Transverse colon (tissue), 4 donors: ENCODE measurements around the gene SH3RF3. TPM values are rescaled to one million over a fixed set of nuclear protein-coding genes. Genes with fewer than 3 reads are reported as not detected.

Experiments used
- DNase-seq: peaks from one replicate; pipeline ENCODE4 v3.0.0-alpha.2; 2019
- H3K27ac ChIP-seq, 4 donors: fragments of 200-600 bp; sonication (generic); 2 replicates each; pipeline ENCODE4 v1.5.1; 2016 to 2018; ENCODE audit warnings: inconsistent platforms in 4 of 4
- H3K27me3 ChIP-seq: fragments of 200-600 bp; sonication (generic); 2 replicates; pipeline ENCODE4 v1.5.1; 2017; ENCODE audit warnings: inconsistent platforms
- H3K36me3 ChIP-seq, 4 donors: fragments of 200-600 bp; sonication (generic); 2 replicates each; pipeline ENCODE4 v1.5.1; 2017 to 2019; ENCODE audit warnings: inconsistent platforms in 4 of 4
- H3K4me1 ChIP-seq, 4 donors: fragments of 200-600 bp; sonication (generic); 2 replicates each; pipeline ENCODE4 v1.5.1; 2017 to 2020; ENCODE audit warnings: inconsistent platforms in 4 of 4
- H3K4me3 ChIP-seq, 4 donors: fragments of 200-600 bp; sonication (generic); 1 replicate in 1 of 4; 2 replicates in 3 of 4; pipeline versions ENCODE4 v1.5.1 to v1.6.1; 2017 to 2019; ENCODE audit warnings: inconsistent platforms in 4 of 4
- H3K9me3 ChIP-seq, 2 donors: fragments of 200-600 bp; sonication (generic); 2 replicates each; pipeline ENCODE4 v1.5.1; 2017 to 2019; ENCODE audit warnings: inconsistent platforms in 2 of 2
- CTCF ChIP-seq, 5 experiments: fragments of 200-600 bp in 3 of 5; fragments of 450-650 bp in 2 of 5; sonication (generic) in 3 of 5; IDR thresholded peaks; 1 replicate in 2 of 5; 2 replicates in 3 of 5; pipeline ENCODE4 v1.5.1; 2016 to 2017; ENCODE audit warnings: antibody characterized with exemption in 5 of 5, inconsistent platforms in 3 of 5, mild to moderate bottlenecking in 2 of 5, moderate library complexity in 1 of 5
- EP300 ChIP-seq: sonication (generic); formaldehyde crosslinking; IDR thresholded peaks from one replicate; pipeline ENCODE4 v1.6.1; 2017; ENCODE audit warnings: antibody characterized with exemption, low read depth
- POLR2A ChIP-seq: fragments of 450-650 bp; IDR thresholded peaks from one replicate; pipeline ENCODE4 v1.6.1; 2016; ENCODE audit warnings: antibody characterized with exemption, mild to moderate bottlenecking, moderate library complexity
- POLR2AphosphoS5 ChIP-seq, 3 donors: sonication (generic); formaldehyde crosslinking; IDR thresholded peaks; one replicate each; pipeline ENCODE4 v1.6.1; 2016; ENCODE audit warnings: antibody characterized with exemption in 3 of 3
- WGBS, 2 donors: methylation state at CpG; one replicate each; pipeline ENCODE4 v1.1.5; 2018; ENCODE audit warnings: low coverage in 1 of 2; 5-methylcytosine and 5-hydroxymethylcytosine counted together
- in situ Hi-C, 4 donors: fragments of 200-750 bp; cut with MboI; loops; one replicate each; pipeline versions ENCODE4 v1.15.0 to v1.15.1; 2017; ENCODE audit warnings: low sequenced_read_pairs in 3 of 4, low pct_ligation_motif_present in 1 of 4, low pct_unique_long_range_greater_than_20kb in 1 of 4
- intact Hi-C: fragments of 100-400 bp; cut with DNase I; formaldehyde crosslinking; loops from one replicate; pipeline ENCODE4 v1.15.1; 2023; ENCODE audit warnings: low total_unique reads
- total RNA-seq, 4 donors: library from RNA; depleted of rRNA; stranded (reverse); fragments of >200 nt; gene quantifications; one replicate each; pipeline ENCODE4 v1.1.0, GENCODE V29; 2016

SH3RF3 gene
- total RNA-seq, 4 donors from 2014 or later, result 1.9 to 8.8 (median 2.9) TPM

GRCh38 chr2:109419960-109420370 lies 291.0 kb downstream of the SH3RF3 start:
- Histone ChIP-seq H3K4me1 (no peaks in the 10 kb centered on the region), H3K9me3 (no peaks in the 10 kb centered on the region), H3K36me3 (no peaks in the 10 kb centered on the region), H3K4me3 (no peak overlapping the region), H3K27me3 (no peaks in the 10 kb centered on the region), H3K27ac (no peak overlapping the region)
- DNase-seq, result no peak
- intact Hi-C loops, result no loop called here
- no peak for TF ChIP-seq POLR2AphosphoS5 (IDR thresholded peaks at IDR 0.05)
- no peak for TF ChIP-seq EP300
- no peak for TF ChIP-seq POLR2A
- no peak for TF ChIP-seq CTCF (IDR thresholded peaks at IDR 0.05)
- 82% methylated on average over 5 of the region's 5 CpGs; no CpG with 5 or more reads in 1 of the 2 donors for WGBS, 2 donors
- in situ Hi-C loops, result no loop called here

- in situ Hi-C loops, result no loop called here
- no peak overlapping the region for H3K27ac ChIP-seq
- no peak for TF ChIP-seq CTCF (IDR thresholded peaks at IDR 0.05)
- no peak for TF ChIP-seq POLR2AphosphoS5 (IDR thresholded peaks at IDR 0.05)
- no peak for TF ChIP-seq EP300
- no peak for TF ChIP-seq POLR2A
- H3K4me1 ChIP-seq, result no peaks in the 10 kb centered on the region
- no peaks in the 10 kb centered on the region for H3K27me3 ChIP-seq
- no peaks in the 10 kb centered on the region for H3K36me3 ChIP-seq
- 78% methylated on average over 3 of the region's 3 CpGs; no CpG with 5 or more reads in 1 of the 2 donors for WGBS, 2 donors
- DNase-seq, result no peak
- no peaks in the 10 kb centered on the region for H3K9me3 ChIP-seq
- no peak overlapping the region for H3K4me3 ChIP-seq
- intact Hi-C loops, result no loop called here
Observed at GRCh38 chr2:109421101-109421500, 292.1 kb downstream of the SH3RF3 start.

GRCh38 chr2:109421642-109422041 lies 292.6 kb downstream of the SH3RF3 start:
- no peaks in the 10 kb centered on the region for H3K9me3 ChIP-seq
- intact Hi-C loops, result no loop called here
- in situ Hi-C loops, result no loop called here
- whole genome bisulfite sequencing, 2 donors, result 71 to 92% methylated on average over 1 to 3 of the region's 3 CpGs
- no peak overlapping the region for H3K27ac ChIP-seq
- no peak for DNase-seq
- H3K27me3 ChIP-seq, result no peaks in the 10 kb centered on the region
- no peak overlapping the region for H3K4me3 ChIP-seq
- no peaks in the 10 kb centered on the region for H3K4me1 ChIP-seq
- TF ChIP-seq EP300, result no peak
- no peak for TF ChIP-seq POLR2A
- H3K36me3 ChIP-seq, result no peaks in the 10 kb centered on the region

GRCh38 chr2:109422071-109422757 lies 293.2 kb downstream of the SH3RF3 start:
- H3K4me1 ChIP-seq, result no peaks in the 10 kb centered on the region
- H3K9me3 ChIP-seq, result no peaks in the 10 kb centered on the region
- TF ChIP-seq POLR2AphosphoS5 (IDR thresholded peaks at IDR 0.05) (no peak), CTCF (IDR thresholded peaks at IDR 0.05) (no peak), EP300 (no peak), POLR2A (no peak)
- H3K27ac ChIP-seq, result no peak overlapping the region
- no peak for DNase-seq
- no peak overlapping the region for H3K4me3 ChIP-seq
- WGBS, 2 donors, result 60 to 87% methylated on average over 1 to 10 of the region's 10 CpGs
- no peaks in the 10 kb centered on the region for H3K27me3 ChIP-seq
- in situ Hi-C loops (no loop called here), intact Hi-C loops (no loop called here)
- H3K36me3 ChIP-seq, result no peaks in the 10 kb centered on the region
